Sigmoid colon (tissue), 3 donors: Measurements from ENCODE around the gene GMPPA.

Source experiments
- CTCF ChIP-seq, 4 experiments: fragments of 450-650 bp in 3 of 4; fragments of 200-600 bp in 1 of 4; IDR thresholded peaks; one replicate each; pipeline ENCODE4 v1.5.1; 2016 to 2019; ENCODE audit warnings: antibody characterized with exemption in 4 of 4, mild to moderate bottlenecking in 3 of 4, moderate library complexity in 2 of 4
- POLR2A ChIP-seq, 2 donors: fragments of 450-650 bp; IDR thresholded peaks; one replicate each; pipeline ENCODE4 v1.6.1; 2016; ENCODE audit warnings: antibody characterized with exemption in 2 of 2, mild to moderate bottlenecking in 2 of 2, moderate library complexity in 2 of 2

- TF ChIP-seq CTCF (IDR thresholded peaks at IDR 0.05), result no peak
- TF ChIP-seq POLR2A (IDR thresholded peaks at IDR 0.05), result no peak
Measured at GRCh38 chr2:219488149-219488843, 10.4 kb upstream of the GMPPA start.
